AG04449 (cell line): ENCODE results near the gene SLC25A6.

Source experiments
- CTCF ChIA-PET: fragments of 350-600 bp; formaldehyde crosslinking; extraction: SDS; loops from one replicate; lab custom pipeline; 2021; ENCODE audit warnings: antibody characterized with exemption; lab: Yijun Ruan, JAX
- POLR2A ChIA-PET: fragments of 400-600, 350-600 bp; formaldehyde crosslinking; extraction: SDS; loops from one replicate; lab custom pipeline; 2020; ENCODE audit warnings: antibody characterized with exemption, inconsistent platforms; lab: Yijun Ruan, JAX
- DNase-seq: peaks from one replicate; pipeline ENCODE4 v3.0.0-alpha.2; 2010; ENCODE audit warnings: low read depth, low spot score
- H3K4me3 ChIP-seq: 2 replicates; pipeline ENCODE4 v1.5.1; 2011; ENCODE audit warnings: low read depth, mild to moderate bottlenecking, control low read depth, low read length
- CTCF ChIP-seq: IDR thresholded peaks from one replicate; pipeline ENCODE4 v1.5.1; 2011; ENCODE audit warnings: mild to moderate bottlenecking, moderate library complexity, low read length, control low read depth, inconsistent platforms; ENCODE audit not compliant: insufficient read depth; ENCODE audit errors: missing control alignments

SLC25A6 gene

GRCh38 chrX:1359477-1359873 is 32.4 kb downstream of the SLC25A6 start:
- ChIA-PET CTCF (no interaction called here), POLR2A (no interaction called here)
- no peak overlapping the region for H3K4me3 ChIP-seq
- TF ChIP-seq CTCF, result no peak
- no peak for DNase-seq

DNA sequence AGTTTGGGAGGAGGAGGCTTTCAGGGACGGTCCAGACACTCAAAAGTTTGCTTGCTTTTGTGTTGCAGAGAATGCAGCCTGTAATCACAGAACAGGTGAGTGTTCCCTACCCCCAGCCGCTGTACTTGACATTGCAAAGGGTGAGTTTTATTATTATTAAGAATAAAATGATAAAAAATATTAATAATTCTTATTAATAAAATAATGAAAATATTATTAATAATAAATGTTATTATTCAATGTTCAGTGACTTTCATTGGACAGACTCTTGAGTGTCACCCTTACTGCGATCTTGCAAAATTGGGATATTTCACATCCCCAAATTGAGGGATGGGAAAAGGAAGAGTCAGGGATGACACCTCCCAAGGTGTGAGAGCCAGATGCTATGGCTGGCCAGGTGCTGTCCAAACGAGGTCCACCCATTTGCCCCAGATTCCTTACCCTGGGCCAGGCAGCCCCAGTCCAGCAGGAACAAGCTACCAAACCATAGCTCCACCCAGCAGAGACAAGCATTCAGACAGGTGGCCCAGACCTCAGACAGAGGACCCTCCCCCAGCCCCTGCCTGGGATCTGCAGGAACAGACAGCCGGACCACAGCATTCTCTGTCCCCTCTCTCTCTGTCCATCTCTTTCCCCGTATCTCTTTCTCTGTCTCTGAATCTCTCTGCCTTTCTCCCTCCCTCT is 33.0 kb downstream of the SLC25A6 start:
- no peak overlapping the region for H3K4me3 ChIP-seq
- CTCF ChIA-PET, result no interaction called here
- POLR2A ChIA-PET, result no interaction called here
- DNase-seq, result no peak
- no peak for TF ChIP-seq CTCF

GRCh38 chrX:1357993-1358392 is 33.9 kb downstream of the SLC25A6 start:
- TF ChIP-seq CTCF, result no peak
- ChIA-PET CTCF (no interaction called here), POLR2A (no interaction called here)
- H3K4me3 ChIP-seq, result no peak overlapping the region
- no peak for DNase-seq

GRCh38 chrX:1355131-1356046 is 36.5 kb downstream of the SLC25A6 start:
- DNase-seq, result no peak
- ChIA-PET CTCF (no interaction called here), POLR2A (no interaction called here)
- no peak for TF ChIP-seq CTCF
- no peak overlapping the region for H3K4me3 ChIP-seq

DNA sequence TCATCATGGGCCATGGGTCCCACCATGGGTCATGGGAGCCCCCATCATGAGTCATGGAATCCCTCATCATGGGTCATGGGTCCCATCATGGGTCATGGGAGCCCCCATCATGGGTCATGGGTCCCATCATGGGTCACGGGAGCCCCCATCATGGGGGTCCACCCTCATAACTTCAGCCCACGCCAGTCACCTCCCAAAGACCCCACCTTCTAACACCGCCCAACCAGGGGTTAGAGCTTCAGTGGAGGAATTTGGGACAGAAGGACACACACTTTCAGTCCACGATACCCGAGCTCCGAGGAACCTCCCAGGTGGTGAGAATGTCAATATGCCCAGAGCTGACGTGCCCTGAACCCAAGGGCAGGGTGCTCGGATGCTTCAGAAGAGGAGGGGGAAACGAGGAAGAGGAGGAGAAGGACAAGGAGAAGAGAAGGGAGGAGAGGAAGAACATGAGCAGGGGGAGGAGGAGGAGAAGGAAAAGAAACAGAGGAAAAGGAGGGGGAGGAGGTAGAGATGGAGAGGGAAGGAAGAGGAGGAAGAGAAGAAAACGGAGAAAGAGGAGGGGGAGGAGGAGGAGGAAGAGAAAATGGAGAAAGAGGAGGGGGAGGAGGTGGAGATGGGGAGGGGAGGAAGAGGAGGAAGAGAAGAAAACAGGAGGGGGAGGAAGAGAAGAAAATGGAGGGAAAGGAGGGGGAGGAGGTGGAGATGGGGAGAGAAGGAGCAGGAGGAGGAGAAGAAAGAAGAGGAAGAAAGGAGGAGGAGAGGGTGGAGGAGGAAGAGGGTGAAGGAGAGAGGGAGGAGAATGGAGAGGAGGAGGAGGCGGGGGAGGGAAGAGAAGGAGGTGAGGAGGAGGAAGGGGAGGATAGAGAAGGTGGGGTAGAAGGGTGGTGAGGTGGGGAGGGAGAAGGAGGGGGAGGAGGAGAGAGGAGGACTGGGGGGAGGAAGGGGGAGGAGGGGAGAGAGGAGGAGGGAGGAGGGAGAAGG is 37.6 kb downstream of the SLC25A6 start:
- TF ChIP-seq CTCF, result no peak
- ChIA-PET POLR2A (no interaction called here), CTCF (no interaction called here)
- no peak overlapping the region for H3K4me3 ChIP-seq
- no peak for DNase-seq
